GM23338 (cell line): ENCODE measurements around the gene FOXG1.

ENCODE experiments used
- CTCF ChIP-seq, 2 experiments: fragments of 200-600 bp in 1 of 2; sonication (generic) in 1 of 2; conservative IDR thresholded peaks; 2 replicates each; pipeline versions ENCODE4 v1.5.1 to v1.6.1; 2016 to 2017; ENCODE audit warnings: antibody characterized with exemption in 2 of 2, low read depth in 2 of 2, mild to moderate bottlenecking in 2 of 2, moderate library complexity in 1 of 2
- POLR2AphosphoS5 ChIP-seq: IDR thresholded peaks from 2 replicates; pipeline ENCODE4 v1.6.1; 2016; ENCODE audit warnings: antibody characterized with exemption, low read depth
- STAT1 ChIP-seq: IDR thresholded peaks from one replicate; pipeline ENCODE4 v1.6.1; 2016; ENCODE audit warnings: antibody characterized with exemption; ENCODE audit not compliant: unreplicated experiment

- no peak for TF ChIP-seq CTCF (conservative IDR thresholded peaks at IDR 0.05; ENCODE audit: low read depth in 2 of 2)
- no peak for TF ChIP-seq POLR2AphosphoS5
- no peak for TF ChIP-seq STAT1
These were observed 3.6 kb upstream of the FOXG1 start for GRCh38 chr14:28762955-28763326.
